C4-2B (cell line): ENCODE data around the gene PTPN11.

Experiments
- CTCF ChIP-seq: fragments of 450-650 bp; conservative IDR thresholded peaks from 2 replicates; pipeline ENCODE4 v1.5.1; 2017; ENCODE audit warnings: mild to moderate bottlenecking
- ZFX ChIP-seq: fragments of 450-650 bp; IDR thresholded peaks from 2 replicates; pipeline ENCODE4 v1.6.1; 2017

GRCh38 chr12:112503512-112503911 is 84.8 kb downstream of the PTPN11 start:
- TF ChIP-seq CTCF (no peak), ZFX (no peak)
